T-cell (primary cell): ENCODE measurements around the gene ZNF689. TPM values are rescaled to one million over a fixed set of nuclear protein-coding genes. Genes with fewer than 3 reads are reported as not detected.

Source experiments
- ATAC-seq, 4 experiments: fragments of 200-7000 bp in 3 of 4; fragments of 150-1000 bp in 1 of 4; cut with Tn5 transposase; replicated peaks in 1 of 4; 1 replicate in 3 of 4; 2 replicates in 1 of 4; pipeline ENCODE4 v1.10.0; 2021; ENCODE audit warnings: moderate library complexity in 3 of 4, mild to moderate bottlenecking in 2 of 4, moderate number of reproducible peaks in 1 of 4
- CTCF ChIA-PET, 2 donors: fragments of 300-600 bp; sonication (Branson Sonifier 250); formaldehyde crosslinking; loops; one replicate each; lab custom pipeline; 2022; ENCODE audit warnings: antibody characterized with exemption in 2 of 2; lab: Charles Lee
- POLR2A ChIA-PET, 2 donors: fragments of 300-600 bp; sonication (Branson Sonifier 250); formaldehyde crosslinking; loops; one replicate each; lab custom pipeline; 2022; ENCODE audit warnings: antibody characterized with exemption in 2 of 2; lab: Charles Lee
- DNase-seq, 35 experiments: peaks; one replicate each; pipeline versions ENCODE4 v3.0.0 to v3.0.0-alpha.2; 2013 to 2023
- H3K27ac ChIP-seq: one replicate; pipeline ENCODE4 v1.5.1; 2013; ENCODE audit warnings: low read length
- H3K27me3 ChIP-seq, 2 experiments: replicated peaks in 1 of 2; 1 replicate in 1 of 2; 2 replicates in 1 of 2; pipeline versions ENCODE4 v1.6.1 to v1.7.0; 2013; ENCODE audit warnings: low read length in 1 of 2, mixed read lengths in 1 of 2; ENCODE audit not compliant: control insufficient read depth in 2 of 2, insufficient read depth in 2 of 2; ENCODE audit errors: extremely low read depth in 1 of 2
- H3K36me3 ChIP-seq, 2 donors: 1 replicate in 1 of 2; 2 replicates in 1 of 2; pipeline versions ENCODE4 v1.6.1 to v1.7.0; 2013; ENCODE audit warnings: low read length in 1 of 2; ENCODE audit not compliant: control insufficient read depth in 2 of 2, insufficient read depth in 1 of 2; ENCODE audit errors: extremely low read depth in 1 of 2
- H3K4me1 ChIP-seq, 2 experiments: 1 replicate in 1 of 2; 2 replicates in 1 of 2; pipeline versions ENCODE4 v1.6.1 to v1.7.0; 2013; ENCODE audit warnings: low read length in 2 of 2, mixed read lengths in 1 of 2; ENCODE audit not compliant: insufficient read depth in 2 of 2, control insufficient read depth in 1 of 2; ENCODE audit errors: extremely low read depth in 1 of 2
- H3K4me3 ChIP-seq, 2 donors: 1 replicate in 1 of 2; 2 replicates in 1 of 2; pipeline versions ENCODE4 v1.5.1 to v1.7.0; 2013; ENCODE audit warnings: mild to moderate bottlenecking in 2 of 2, low read length in 1 of 2, moderate library complexity in 1 of 2; ENCODE audit not compliant: control insufficient read depth in 1 of 2; ENCODE audit errors: extremely low read depth in 1 of 2
- H3K9me3 ChIP-seq: 2 replicates; pipeline ENCODE4 v1.7.0; 2013
- H3K27ac Mint-ChIP-seq, 2 donors: one replicate each; pipeline ENCODE4 v1.8.0; 2020 to 2021; ENCODE audit warnings: mild to moderate bottlenecking in 2 of 2, mixed read lengths in 2 of 2
- H3K27me3 Mint-ChIP-seq, 2 donors: one replicate each; pipeline ENCODE4 v1.8.0; 2021 to 2022; ENCODE audit warnings: mixed read lengths in 2 of 2
- H3K36me3 Mint-ChIP-seq: one replicate; pipeline ENCODE4 v1.8.0; 2021; ENCODE audit warnings: mixed read lengths
- H3K4me1 Mint-ChIP-seq, 3 donors: one replicate each; pipeline ENCODE4 v1.8.0; 2020 to 2022; ENCODE audit warnings: mixed read lengths in 3 of 3, mild to moderate bottlenecking in 1 of 3
- H3K4me3 Mint-ChIP-seq, 3 donors: one replicate each; pipeline ENCODE4 v1.8.0; 2020 to 2022; ENCODE audit warnings: mild to moderate bottlenecking in 3 of 3, mixed read lengths in 3 of 3, moderate library complexity in 3 of 3
- H3K9me3 Mint-ChIP-seq, 3 donors: one replicate each; pipeline ENCODE4 v1.8.0; 2020 to 2022; ENCODE audit warnings: mixed read lengths in 3 of 3
- WGBS: methylation state at CpG from one replicate; pipeline ENCODE4 v1.1.5; 2013; ENCODE audit warnings: missing lambda C conversion rate; ENCODE audit not compliant: insufficient coverage; 5-methylcytosine and 5-hydroxymethylcytosine counted together
- total RNA-seq, 35 experiments: library from RNA in 6 of 35; stranded (reverse) in 6 of 35; fragments of 120-200 nt in 1 of 35; gene quantifications; one replicate each; pipeline versions ENCODE4 v1.2.1 to v1.2.4 and lab custom pipeline; 2013 to 2026

Gene ZNF689
- total RNA-seq, 5 donors from 2014 or later (not counting 1 experiment from before 2014, with no cell fraction given), result 11.0 to 13.7 (median 12.4) TPM

DNA sequence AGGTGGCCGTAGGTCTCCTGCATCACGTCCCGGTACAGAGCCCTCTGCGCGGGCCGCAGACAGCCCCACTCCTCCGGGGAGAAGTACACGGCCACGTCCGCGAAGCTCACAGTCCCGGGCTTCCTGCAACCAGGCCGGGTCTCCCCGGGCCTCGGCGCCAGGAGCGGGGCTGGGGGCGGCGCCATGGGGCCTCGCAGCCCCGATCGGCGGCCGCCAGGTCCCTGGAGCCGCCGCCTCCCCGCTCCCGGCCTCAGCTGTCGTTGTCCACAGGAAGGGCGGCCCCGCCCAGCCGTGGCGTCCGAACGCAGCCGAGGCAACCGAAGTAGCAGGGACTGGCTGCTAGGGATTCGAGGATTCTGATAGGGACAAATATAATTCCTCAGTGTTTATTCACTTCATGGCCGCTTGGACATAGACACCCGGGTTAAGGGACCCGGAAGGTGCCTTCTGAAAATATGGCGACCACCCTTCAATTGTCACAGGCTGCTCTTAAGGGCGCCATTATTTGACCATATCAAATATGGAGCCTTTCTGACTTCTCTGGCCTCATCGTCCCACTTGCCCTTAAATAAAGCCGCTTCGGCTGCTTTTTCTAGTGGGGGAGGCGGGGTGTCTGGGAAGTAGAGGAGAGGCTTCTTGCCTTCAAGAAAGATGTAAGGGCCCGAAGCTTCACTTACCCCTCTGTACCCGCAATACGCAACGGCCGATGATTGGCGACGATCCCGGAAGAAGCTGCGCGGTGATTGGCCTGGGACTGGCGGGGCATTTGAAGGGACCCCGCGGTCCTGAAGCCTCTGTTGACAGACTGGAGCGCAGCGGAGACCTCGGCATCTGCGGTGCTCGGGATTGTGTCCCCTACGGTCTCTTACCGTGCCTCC is 38.5 kb downstream of the ZNF689 start, which contains the start of gene ZNF688:
TSS of gene ZNF688 (minus strand) at position 270 of the 878 bp plus-strand sequence. CDS start at position 185, 85 bp downstream.
- CTCF ChIA-PET, result interaction anchor here (0.5 to 2.5 kb wide), 10 partner anchors 13 to 142 kb away, joined by 3 to 12 read pairs (median 5); partner anchors contain the start of genes DCTPP1 (in 1 of the 2), ZNF689 (in 1 of the 2), ZNF747 (in 1 of the 2) and ZNF764 (in 1 of the 2)
- Mint-ChIP-seq H3K4me1 (peaks cover 35 to 53% (median 42%) of the 10 kb centered on the region in 3 donors), H3K9me3 (no peaks in the 10 kb centered on the region), H3K4me3 (peak within 1 kb of the TSS; percentile 81 to 87 (median 84)), H3K27me3 (no peaks in the 10 kb centered on the region), H3K36me3 (no peaks in the 10 kb centered on the region), H3K27ac (peak within 1 kb of the TSS; percentile 95)
- WGBS, result under 1% methylated on average over 60 of the region's 67 CpGs
- peak within 1 kb of the TSS; percentile 96 for H3K27ac ChIP-seq
- no peaks in the 10 kb centered on the region for H3K27me3 ChIP-seq
- peak within 1 kb of the TSS; percentile 84 to 88 for H3K4me3 ChIP-seq
- no peaks in the 10 kb centered on the region for H3K36me3 ChIP-seq
- ATAC-seq, result peak; percentile 83 to 84 (median 83)
- DNase-seq, result peak; percentile 84 to 99 (median 96)
- POLR2A ChIA-PET, result interaction anchor here in 1 of 2 donors (0.6 to 1.3 kb wide), 6 partner anchors 13 to 142 kb away, joined by 4 to 11 read pairs (median 5); partner anchors contain the start of genes DCTPP1, ZNF689 and ZNF747
- H3K9me3 ChIP-seq, result no peaks in the 10 kb centered on the region
- peaks cover 25 to 50% of the 10 kb centered on the region in 2 experiments for H3K4me1 ChIP-seq

DNA sequence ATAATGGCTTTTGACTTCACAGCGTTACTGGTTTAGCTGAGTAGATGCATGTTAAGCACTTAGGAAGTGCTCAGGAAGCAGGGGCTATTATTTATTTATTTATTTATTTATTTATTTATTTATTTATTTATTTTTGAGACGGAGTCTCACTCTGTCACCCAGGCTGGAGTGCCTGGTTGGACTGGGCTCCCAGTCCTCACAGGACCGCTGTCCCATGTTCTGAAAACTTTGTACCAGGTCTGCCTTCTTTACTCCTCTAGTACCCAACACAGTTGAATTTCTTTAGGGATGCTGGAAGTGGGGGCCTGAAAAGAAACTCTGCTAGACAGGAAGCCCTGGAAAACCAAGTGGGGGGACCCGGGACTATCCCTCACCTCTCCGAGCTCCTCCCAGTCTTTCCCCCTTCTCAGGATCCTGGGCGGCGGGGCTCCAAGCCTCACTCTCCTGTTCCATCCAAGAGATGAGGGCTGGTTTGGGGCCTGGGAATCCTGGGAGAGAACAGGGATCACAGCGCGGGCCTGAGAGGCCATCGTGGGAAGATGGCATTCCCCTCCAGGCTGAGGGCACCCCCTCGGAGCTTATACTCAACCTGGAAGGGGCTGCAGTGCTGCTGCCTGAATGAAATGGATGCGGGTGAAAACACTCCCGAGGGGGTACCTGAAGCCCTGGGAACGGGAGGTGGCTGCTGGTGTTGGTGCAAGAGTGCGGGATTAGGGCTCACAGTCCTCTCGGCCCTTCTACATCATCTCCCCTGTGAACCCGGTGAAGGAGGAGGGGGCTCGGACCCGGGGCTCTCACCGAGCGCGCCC is 39.3 kb downstream of the ZNF689 start:
- Histone ChIP-seq H3K4me1 (peaks cover 25 to 50% of the 10 kb centered on the region in 2 experiments), H3K27ac (peak overlapping the region; percentile 96), H3K4me3 (peak overlapping the region; percentile 84 to 88), H3K9me3 (no peaks in the 10 kb centered on the region), H3K27me3 (no peaks in the 10 kb centered on the region), H3K36me3 (no peaks in the 10 kb centered on the region)
- CTCF ChIA-PET, result interaction anchor here (0.6 to 2.5 kb wide), 5 partner anchors 12 to 531 kb away, joined by 3 to 12 read pairs (median 6); partner anchors contain the start of genes DCTPP1 (in 1 of the 2), ZNF747 (in 1 of the 2) and ZNF764 (in 1 of the 2)
- 0% methylated on average over 5 of the region's 22 CpGs for WGBS
- DNase-seq, result no peak
- H3K4me3 Mint-ChIP-seq, result peak overlapping the region; percentile 81 to 84 (median 83)
- H3K36me3 Mint-ChIP-seq, result no peaks in the 10 kb centered on the region
- no peak for ATAC-seq
- POLR2A ChIA-PET, result interaction anchor here in 1 of 2 donors (0.9 kb wide), 1 partner anchor 19 kb away, joined by 5 read pairs; no protein-coding TSS in a partner anchor
- H3K27me3 Mint-ChIP-seq, result no peaks in the 10 kb centered on the region
- peak overlapping the region; percentile 91 for H3K27ac Mint-ChIP-seq
- no peaks in the 10 kb centered on the region for H3K9me3 Mint-ChIP-seq
- H3K4me1 Mint-ChIP-seq, result peaks cover 40 to 59% (median 46%) of the 10 kb centered on the region in 3 donors

DNA sequence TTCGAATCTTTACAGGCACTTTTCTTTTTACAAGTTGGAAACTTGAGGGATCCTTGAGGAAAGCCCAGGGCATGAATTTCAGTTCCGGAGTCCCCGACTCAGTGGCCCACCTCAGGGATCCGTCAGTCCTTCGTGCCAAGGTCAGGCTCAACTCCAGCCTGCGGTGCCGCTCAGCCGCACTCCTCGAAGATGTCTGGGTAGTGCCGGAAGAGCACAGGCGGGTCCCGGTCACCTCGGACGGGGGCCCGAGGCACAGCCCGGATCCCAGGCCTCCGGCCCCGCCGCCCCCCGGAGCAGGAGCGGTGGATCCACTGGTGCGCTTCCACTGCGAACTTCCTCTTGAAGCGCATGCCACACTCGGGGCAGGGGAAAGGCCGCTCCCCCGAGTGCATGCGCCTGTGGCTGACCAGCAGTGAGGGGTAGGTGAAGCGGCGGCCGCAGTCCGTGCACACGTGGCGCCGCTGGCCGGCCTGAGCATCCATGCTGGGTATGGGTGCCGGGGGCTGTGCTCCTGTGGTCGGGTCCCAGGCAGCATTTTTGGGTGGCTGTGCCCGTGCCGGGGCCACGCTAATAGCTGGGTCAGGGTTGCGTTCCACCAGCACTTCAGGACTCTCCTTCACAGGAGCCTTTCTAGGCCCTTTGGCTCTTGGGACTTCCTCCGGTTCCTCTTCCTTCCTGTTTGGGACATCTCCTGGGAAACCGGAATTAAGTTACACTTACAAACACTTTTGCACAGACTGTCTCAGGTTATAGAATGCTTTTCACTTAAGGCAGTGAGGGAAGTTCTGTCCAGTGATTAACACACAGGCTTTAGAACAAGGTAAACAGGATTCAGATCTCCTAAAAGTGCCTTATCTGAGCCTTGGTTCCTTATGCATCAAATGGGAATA is 40.2 kb downstream of the ZNF689 start:
- H3K27ac ChIP-seq, result peak overlapping the region; percentile 93
- peak overlapping the region; percentile 44 to 75 for H3K27ac Mint-ChIP-seq
- ATAC-seq (no peak), DNase-seq (no peak)
- no peaks in the 10 kb centered on the region for H3K27me3 ChIP-seq
- H3K9me3 Mint-ChIP-seq, result no peaks in the 10 kb centered on the region
- POLR2A ChIA-PET, result interaction anchor here in 1 of 2 donors (0.9 kb wide), 1 partner anchor 18 kb away, joined by 5 read pairs; no protein-coding TSS in a partner anchor
- CTCF ChIA-PET, result interaction anchor here in 1 of 2 donors (0.6 to 2.5 kb wide), 2 partner anchors 35 to 530 kb away, joined by 3 to 12 read pairs; partner anchors contain the start of gene ZNF747
- 96% methylated on average over 37 of the region's 44 CpGs for WGBS
- H3K36me3 Mint-ChIP-seq, result no peaks in the 10 kb centered on the region
- peaks cover 40 to 59% (median 46%) of the 10 kb centered on the region in 3 donors for H3K4me1 Mint-ChIP-seq
- H3K27me3 Mint-ChIP-seq, result no peaks in the 10 kb centered on the region
- H3K9me3 ChIP-seq, result no peaks in the 10 kb centered on the region
- H3K4me3 ChIP-seq, result no peak overlapping the region
- H3K36me3 ChIP-seq, result no peaks in the 10 kb centered on the region
- H3K4me1 ChIP-seq, result peaks cover 25 to 50% of the 10 kb centered on the region in 2 experiments
- H3K4me3 Mint-ChIP-seq, result peak overlapping the region; percentile 54 to 84 (median 81)

DNA sequence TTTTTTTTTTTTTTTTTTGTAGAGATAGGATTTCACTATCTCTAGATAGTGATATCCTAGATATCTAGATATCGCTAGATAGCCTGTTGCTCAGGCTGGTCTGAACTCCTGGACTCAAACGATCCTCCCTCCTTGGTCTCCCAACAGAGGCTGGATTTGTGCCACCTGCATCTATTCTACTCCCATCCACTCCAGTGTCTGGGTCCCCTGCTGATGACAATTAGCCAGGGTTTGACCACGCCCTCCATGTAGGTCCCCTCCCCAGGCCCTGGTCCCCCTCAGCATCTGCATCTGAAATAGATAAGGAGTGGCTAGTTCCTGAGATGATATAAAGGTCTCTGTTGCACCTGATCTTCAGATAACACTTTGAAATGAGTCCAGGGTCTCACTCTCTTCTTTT is 40.9 kb downstream of the ZNF689 start:
- no peak for ATAC-seq
- Mint-ChIP-seq H3K27me3 (no peaks in the 10 kb centered on the region), H3K36me3 (no peaks in the 10 kb centered on the region), H3K27ac (peak overlapping the region; percentile 76 to 100), H3K4me3 (peak overlapping the region in 2 of 3 donors; percentile 13 to 16), H3K4me1 (peaks cover 40 to 56% (median 46%) of the 10 kb centered on the region in 3 donors), H3K9me3 (no peaks in the 10 kb centered on the region)
- H3K36me3 ChIP-seq, result no peaks in the 10 kb centered on the region
- H3K27me3 ChIP-seq, result no peaks in the 10 kb centered on the region
- H3K4me1 ChIP-seq, result peaks cover 25 to 50% of the 10 kb centered on the region in 2 experiments
- ChIA-PET CTCF (interaction anchor here in 1 of 2 donors (1.2 to 1.3 kb wide), 2 partner anchors 34 to 139 kb away, joined by 3 to 4 read pairs; partner anchors contain the start of gene DCTPP1), POLR2A (interaction anchor here in 1 of 2 donors (0.8 kb wide), 1 partner anchor 15 kb away, joined by 6 read pairs; no protein-coding TSS in a partner anchor)
- H3K4me3 ChIP-seq, result no peak overlapping the region
- 100% methylated on average over 1 of the region's 3 CpGs for WGBS
- H3K9me3 ChIP-seq, result no peaks in the 10 kb centered on the region
- peak overlapping the region; percentile 93 for H3K27ac ChIP-seq
- no peak for DNase-seq

DNA sequence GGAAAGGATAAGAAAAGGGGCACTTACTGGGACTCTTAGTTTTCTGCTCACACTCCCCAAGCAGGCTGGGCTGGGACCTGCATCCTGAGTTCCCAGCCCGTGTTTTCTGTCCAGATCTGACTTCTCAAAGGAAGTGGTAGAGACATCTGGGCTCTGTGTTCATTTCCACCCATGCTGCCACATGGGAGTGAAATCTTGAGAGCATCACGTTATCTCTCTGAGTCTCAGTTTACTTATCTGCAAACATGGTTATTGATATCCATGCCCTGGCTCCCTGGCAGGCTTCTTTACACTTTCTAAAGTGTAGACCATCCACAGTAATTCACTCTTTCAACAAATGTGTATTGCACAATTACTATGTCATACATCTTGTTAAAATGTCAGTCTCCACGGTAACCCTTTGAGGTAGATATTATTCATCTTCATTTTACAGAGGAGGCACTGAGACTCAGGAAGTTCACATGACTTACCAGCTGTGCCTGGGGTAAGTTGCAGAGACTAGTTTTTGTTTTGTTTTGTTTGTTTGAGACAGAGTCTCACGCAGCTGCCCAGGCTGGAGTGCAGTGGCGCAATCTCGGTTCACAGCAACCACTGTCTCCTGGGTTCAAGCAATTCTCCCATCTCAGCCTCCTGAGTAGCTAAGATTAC is 42.1 kb downstream of the ZNF689 start:
- POLR2A ChIA-PET, result interaction anchor here (0.6 to 1.2 kb wide), 7 partner anchors 10 to 905 kb away, joined by 4 to 6 read pairs (median 5); partner anchors contain the start of gene ZNF764 (in 2 of the 2)
- WGBS, result 0% methylated on average over 2 of the region's 6 CpGs
- ATAC-seq, result peak; percentile 34 to 58 (median 40)
- Histone ChIP-seq H3K27me3 (no peaks in the 10 kb centered on the region), H3K9me3 (no peaks in the 10 kb centered on the region), H3K4me3 (peak overlapping the region in 1 of 2 donors; percentile 48), H3K4me1 (peaks cover 25 to 50% of the 10 kb centered on the region in 2 experiments), H3K36me3 (no peaks in the 10 kb centered on the region), H3K27ac (peak overlapping the region; percentile 93)
- Mint-ChIP-seq H3K36me3 (no peaks in the 10 kb centered on the region), H3K27ac (peak overlapping the region; percentile 99 to 100), H3K4me1 (peaks cover 40 to 51% (median 46%) of the 10 kb centered on the region in 3 donors), H3K4me3 (peak overlapping the region; percentile 67 to 78 (median 74)), H3K9me3 (no peaks in the 10 kb centered on the region), H3K27me3 (no peaks in the 10 kb centered on the region)
- CTCF ChIA-PET, result interaction anchor here in 1 of 2 donors (1.1 to 1.3 kb wide), 3 partner anchors 33 to 138 kb away, joined by 3 to 4 read pairs (median 3); partner anchors contain the start of gene DCTPP1
- peak in 32 of 35 experiments; percentile 29 to 78 (median 46) for DNase-seq
